Spleen (tissue), 11 donors: ENCODE data around the gene EHD4. TPM values are rescaled to one million over a fixed set of nuclear protein-coding genes. Genes with fewer than 3 reads are reported as not detected.

ENCODE experiments used
- DNase-seq: peaks from one replicate; pipeline ENCODE4 v3.0.0-alpha.2; 2020
- H3K27ac ChIP-seq, 8 donors: fragments of 200-600 bp; sonication (generic) in 7 of 8; 1 replicate in 4 of 8; 2 replicates in 4 of 8; pipeline versions ENCODE4 v1.5.0 to v1.8.0; 2016 to 2021; ENCODE audit warnings: inconsistent platforms in 4 of 8, mild to moderate bottlenecking in 4 of 8, moderate library complexity in 1 of 8
- H3K27me3 ChIP-seq, 7 donors: fragments of 200-600 bp; sonication (generic) in 6 of 7; replicated peaks in 1 of 7; 1 replicate in 4 of 7; 2 replicates in 3 of 7; pipeline versions ENCODE4 v1.5.0 to v1.8.0; 2016 to 2021; ENCODE audit warnings: inconsistent platforms in 3 of 7, mild to moderate bottlenecking in 1 of 7
- H3K36me3 ChIP-seq, 6 donors: fragments of 200-600 bp; sonication (generic) in 5 of 6; 1 replicate in 4 of 6; 2 replicates in 2 of 6; pipeline versions ENCODE4 v1.5.0 to v1.8.0; 2016 to 2021; ENCODE audit warnings: inconsistent platforms in 2 of 6
- H3K4me1 ChIP-seq, 6 donors: fragments of 200-600 bp; sonication (generic) in 5 of 6; 1 replicate in 3 of 6; 2 replicates in 3 of 6; pipeline versions ENCODE4 v1.5.0 to v1.8.0; 2016 to 2021; ENCODE audit warnings: inconsistent platforms in 3 of 6
- H3K4me3 ChIP-seq, 8 donors: fragments of 200-600 bp; sonication (generic) in 7 of 8; 1 replicate in 4 of 8; 2 replicates in 4 of 8; pipeline versions ENCODE4 v1.5.0 to v1.8.0; 2016 to 2021; ENCODE audit warnings: inconsistent platforms in 4 of 8, mild to moderate bottlenecking in 4 of 8, moderate library complexity in 2 of 8
- H3K9me3 ChIP-seq, 8 donors: fragments of 200-600 bp; sonication (generic) in 7 of 8; 1 replicate in 4 of 8; 2 replicates in 4 of 8; pipeline versions ENCODE4 v1.5.0 to v1.8.0; 2016 to 2021; ENCODE audit warnings: inconsistent platforms in 4 of 8
- CTCF ChIP-seq, 11 experiments: fragments of 200-600 bp in 7 of 11; fragments of 450-650 bp in 4 of 11; sonication (generic) in 4 of 11; IDR thresholded peaks in 8 of 11; conservative IDR thresholded peaks in 3 of 11; 1 replicate in 7 of 11; 2 replicates in 4 of 11; pipeline versions ENCODE4 v1.4.0 to v1.8.0; 2016 to 2021; ENCODE audit warnings: antibody characterized with exemption in 11 of 11, inconsistent platforms in 4 of 11, mild to moderate bottlenecking in 1 of 11
- POLR2A ChIP-seq, 3 donors: fragments of 450-650 bp; IDR thresholded peaks; one replicate each; pipeline ENCODE4 v1.5.1; 2017; ENCODE audit warnings: antibody characterized with exemption in 3 of 3, mild to moderate bottlenecking in 1 of 3
- POLR2AphosphoS5 ChIP-seq, 3 donors: sonication (generic); formaldehyde crosslinking; IDR thresholded peaks; one replicate each; pipeline ENCODE4 v1.5.1; 2017; ENCODE audit warnings: antibody characterized with exemption in 3 of 3
- WGBS, 5 donors: extraction: QIAGEN DNeasy Blood & Tissue Kit in 3 of 5; methylation state at CpG; one replicate each; pipeline versions ENCODE4 v1.1.5 to v1.1.7; 2013 to 2018; 5-methylcytosine and 5-hydroxymethylcytosine counted together
- intact Hi-C: fragments of 100-400 bp; cut with DNase I; formaldehyde crosslinking; loops from one replicate; pipeline ENCODE4 v1.15.0; 2023; ENCODE audit warnings: low total_unique reads
- polyA plus RNA-seq, 3 donors: library from polyadenylated mRNA; stranded (reverse); fragments of 200-250 nt; gene quantifications; one replicate each; pipeline ENCODE4 v1.2.1, GENCODE V29; 2013
- total RNA-seq, 7 donors: library from RNA; depleted of rRNA in 3 of 7; stranded (reverse); fragments of >200 nt in 3 of 7; fragmentation: NEBNext Ultra II Directional in 4 of 7; extraction: Animal tissue kit (Norgen Biotek cat#: 25700) in 4 of 7; gene quantifications; one replicate each; pipeline versions ENCODE4 v1.1.0 to v1.2.1, GENCODE V29; 2016 to 2021
- donor health status: healthy with polysubstance abuse.
- donor health status: DM: no; HTN: no; CAD: no; lungs with moderate emphysema.
- donor health status: DM: no; HTN: no; CAD: no.
- donor health status: Bipolar disorder and iron deficiency.
- donor health status: healthy.
- donor health status: DM: no; HTN: no; CAD: no.
- donor health status: DM: yes; HTN: yes; CAD: no.

The EHD4 gene
- total and polyA plus RNA-seq, 10 donors = 5.5 to 33.2 (median 21.7) TPM

GRCh38 chr15:42009022-42009421 is 36.7 kb upstream of the EHD4 start:
- no peak for DNase-seq
- intact Hi-C loops = no loop called here
- H3K36me3 ChIP-seq = no peaks in the 10 kb centered on the region
- H3K4me3 ChIP-seq = no peak overlapping the region
- no peaks in the 10 kb centered on the region for H3K27me3 ChIP-seq
- H3K27ac ChIP-seq = no peak overlapping the region
- H3K9me3 ChIP-seq = no peaks in the 10 kb centered on the region
- H3K4me1 ChIP-seq = no peaks in the 10 kb centered on the region
- TF ChIP-seq POLR2AphosphoS5 (IDR thresholded peaks at IDR 0.05) = no peak
- no peak for TF ChIP-seq CTCF (IDR thresholded peaks at IDR 0.05 in 8 of 11, conservative IDR thresholded peaks at IDR 0.05 in 3 of 11)
- no peak for TF ChIP-seq POLR2A (IDR thresholded peaks at IDR 0.05)

- H3K27ac ChIP-seq = no peak overlapping the region
- no peak for DNase-seq
- H3K9me3 ChIP-seq = no peaks in the 10 kb centered on the region
- H3K36me3 ChIP-seq = no peaks in the 10 kb centered on the region
- no peaks in the 10 kb centered on the region for H3K4me1 ChIP-seq
- no peak for TF ChIP-seq POLR2A (IDR thresholded peaks at IDR 0.05)
- TF ChIP-seq POLR2AphosphoS5 (IDR thresholded peaks at IDR 0.05) = no peak
- no peak for TF ChIP-seq CTCF (IDR thresholded peaks at IDR 0.05 in 8 of 11, conservative IDR thresholded peaks at IDR 0.05 in 3 of 11)
- intact Hi-C loops = no loop called here
- 74 to 94% (median 88%) methylated on average over 1 of the region's 1 CpG for WGBS, 5 donors
- H3K4me3 ChIP-seq = no peak overlapping the region
- no peaks in the 10 kb centered on the region for H3K27me3 ChIP-seq
Observed at GRCh38 chr15:42007386-42007785, 35.0 kb upstream of the EHD4 start.

- H3K27ac ChIP-seq = no peak overlapping the region
- no peaks in the 10 kb centered on the region for H3K4me1 ChIP-seq
- peaks cover 0 to 16% (median 0%) of the 10 kb centered on the region in 7 donors for H3K27me3 ChIP-seq
- 67 to 91% (median 83%) methylated on average over 6 of the region's 6 CpGs for WGBS, 5 donors
- intact Hi-C loops = no loop called here
- DNase-seq = no peak
- H3K9me3 ChIP-seq = no peaks in the 10 kb centered on the region
- no peak overlapping the region for H3K4me3 ChIP-seq
- TF ChIP-seq POLR2A (IDR thresholded peaks at IDR 0.05) (no peak), CTCF (IDR thresholded peaks at IDR 0.05 in 8 of 11, conservative IDR thresholded peaks at IDR 0.05 in 3 of 11) (no peak), POLR2AphosphoS5 (IDR thresholded peaks at IDR 0.05) (no peak)
- H3K36me3 ChIP-seq = no peaks in the 10 kb centered on the region
Observed at GRCh38 chr15:42002333-42002732, 30.0 kb upstream of the EHD4 start.

DNA sequence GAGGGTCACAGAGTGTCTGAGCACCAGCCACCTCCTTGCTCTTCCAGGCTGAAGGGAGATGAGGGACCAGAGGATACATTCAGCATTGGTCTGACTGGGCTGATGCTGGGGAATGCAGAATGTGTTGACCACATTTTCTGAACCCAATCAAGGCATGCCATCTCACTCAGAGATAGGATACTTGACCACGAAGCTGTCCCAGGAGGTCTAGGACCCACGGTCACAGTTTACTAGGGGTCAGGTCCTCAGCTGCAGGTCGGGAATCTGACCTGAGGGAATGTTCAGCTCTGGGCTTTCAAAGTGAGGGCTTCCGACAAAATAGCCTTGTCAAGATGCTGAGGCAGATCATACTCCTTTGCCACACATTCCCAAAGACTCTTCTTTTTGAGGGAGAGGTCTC is 28.9 kb upstream of the EHD4 start:
- TF ChIP-seq CTCF (IDR thresholded peaks at IDR 0.05 in 8 of 11, conservative IDR thresholded peaks at IDR 0.05 in 3 of 11) (no peak), POLR2AphosphoS5 (IDR thresholded peaks at IDR 0.05) (no peak), POLR2A (IDR thresholded peaks at IDR 0.05) (no peak)
- no peaks in the 10 kb centered on the region for H3K36me3 ChIP-seq
- no peaks in the 10 kb centered on the region for H3K4me1 ChIP-seq
- H3K27ac ChIP-seq = no peak overlapping the region
- WGBS, 5 donors = 66 to 78% (median 71%) methylated on average over 4 of the region's 4 CpGs
- peaks cover 0 to 16% (median 0%) of the 10 kb centered on the region in 7 donors for H3K27me3 ChIP-seq
- DNase-seq = no peak
- intact Hi-C loops = no loop called here
- H3K4me3 ChIP-seq = no peak overlapping the region
- no peaks in the 10 kb centered on the region for H3K9me3 ChIP-seq
